Measurements from ENCODE around the gene GATAD2B.

GATAD2B gene

DNA sequence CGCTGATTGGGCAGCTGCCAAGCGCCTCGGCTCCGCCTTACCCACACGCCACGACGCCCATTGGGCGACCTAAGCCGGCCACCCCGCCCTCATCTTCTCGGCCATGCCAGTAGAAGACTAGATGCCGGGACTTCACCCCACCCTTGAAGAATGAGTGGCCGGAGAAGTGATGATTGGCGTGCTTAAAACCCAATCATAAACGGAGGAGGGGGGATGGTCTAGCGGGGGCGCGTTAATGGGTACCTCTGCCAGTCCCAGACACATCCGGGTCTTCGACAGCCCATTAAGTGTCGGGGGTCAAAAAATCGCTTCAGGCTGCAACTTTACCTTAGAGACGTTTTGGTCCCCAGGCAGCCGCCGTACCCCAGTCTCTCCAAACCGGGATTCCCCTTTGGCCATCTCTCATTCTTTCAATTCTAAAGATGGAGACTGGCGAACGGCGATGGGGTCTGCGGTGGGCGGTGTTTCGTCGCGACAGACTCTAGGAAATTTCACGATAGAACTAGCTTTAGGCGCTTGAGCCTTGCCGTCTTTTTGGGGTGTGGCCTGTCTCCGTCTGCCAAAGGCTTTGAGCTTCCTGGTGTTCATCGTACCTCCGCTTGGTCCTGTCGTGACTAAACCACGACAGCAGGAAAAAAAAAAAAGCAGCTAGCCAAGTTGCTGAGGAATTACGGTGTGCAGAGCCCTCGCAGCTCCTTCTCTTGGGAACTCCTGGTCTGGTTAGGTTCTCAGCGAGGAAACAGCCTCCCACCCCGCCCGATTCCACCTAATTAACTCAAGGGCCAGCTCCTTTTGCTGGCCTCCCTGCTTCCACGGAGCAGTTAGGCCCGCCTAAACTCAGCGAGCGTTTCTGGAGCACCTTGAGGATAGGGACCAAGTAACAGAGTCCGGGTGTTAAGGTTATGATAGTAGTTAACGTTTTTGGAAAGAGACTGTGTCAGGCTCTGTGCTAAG, at the start of gene GATAD2B:
Gene GATAD2B, minus strand, starts transcription at position 1 of the 954 bp plus-strand sequence. CDS start 94,625 bp downstream, outside the sequence.
- peak; percentile 89 to 99 for DNase-seq (ENCODE audit: low read depth in 2 of 2)

- no peak for DNase-seq (ENCODE audit: low read depth in 2 of 2)
These were observed 47.6 kb upstream of the GATAD2B start for GRCh38 chr1:153970346-153970745.

- no peak for DNase-seq (ENCODE audit: low read depth in 2 of 2)
These were observed 46.2 kb upstream of the GATAD2B start for GRCh38 chr1:153968972-153969371.

- DNase-seq (ENCODE audit: low read depth in 2 of 2) = no peak
These were observed 45.6 kb upstream of the GATAD2B start for GRCh38 chr1:153968408-153968807.

DNA sequence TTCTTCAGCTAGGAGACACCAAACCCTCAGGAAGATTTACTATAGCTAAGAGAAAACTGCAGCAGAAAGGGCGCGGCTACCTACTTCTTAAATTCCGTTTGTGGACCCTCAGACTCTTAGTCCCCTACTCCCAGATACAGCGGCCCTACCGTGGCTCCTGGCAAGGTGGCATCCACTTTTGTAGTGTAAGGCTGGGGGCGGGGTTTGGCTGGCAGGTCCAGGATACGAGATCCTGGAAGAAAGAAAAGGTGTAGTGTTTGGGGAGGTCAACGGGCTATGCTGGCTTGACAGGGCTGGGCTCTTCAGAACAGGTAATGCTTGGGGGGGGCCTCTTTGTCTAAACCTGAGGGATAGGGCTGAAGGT, 45.2 kb upstream of the GATAD2B start:
- no peak for DNase-seq (ENCODE audit: low read depth in 2 of 2)

- peak in 1 of 2 donors; percentile 60 for DNase-seq (ENCODE audit: low read depth in 2 of 2)
These were observed 44.6 kb upstream of the GATAD2B start, which contains the start of gene CREB3L4 for GRCh38 chr1:153967107-153967999. Gene CREB3L4, plus strand, starts transcription at chr1:153967902. Its CDS starts 624 bp downstream, at chr1:153968526.

DNA sequence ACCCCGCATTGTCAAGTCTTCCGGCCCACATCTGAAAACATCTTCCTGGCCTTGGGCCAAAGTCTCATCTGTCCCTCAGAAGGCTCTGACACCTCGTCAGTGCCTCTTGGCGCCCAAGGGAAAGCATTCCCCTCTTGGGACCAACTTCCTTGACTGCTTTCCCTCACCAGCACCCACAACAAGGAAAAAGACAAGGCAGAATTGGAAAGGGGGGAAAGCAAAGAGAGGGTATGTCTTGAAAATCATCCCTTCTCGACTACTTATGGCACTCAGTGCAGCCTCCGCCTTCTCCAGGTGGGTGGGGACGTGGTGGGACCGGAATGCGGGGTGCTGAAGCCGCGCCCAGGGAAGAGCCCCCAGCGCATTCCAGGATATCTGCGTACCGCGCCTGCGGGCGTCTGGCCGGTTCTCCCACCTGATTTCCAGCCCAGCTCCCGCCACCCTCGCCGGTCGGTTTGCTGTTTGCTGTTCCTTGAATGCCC, 41.1 kb upstream of the GATAD2B start:
- DNase-seq (ENCODE audit: low read depth in 2 of 2) = no peak

DNA sequence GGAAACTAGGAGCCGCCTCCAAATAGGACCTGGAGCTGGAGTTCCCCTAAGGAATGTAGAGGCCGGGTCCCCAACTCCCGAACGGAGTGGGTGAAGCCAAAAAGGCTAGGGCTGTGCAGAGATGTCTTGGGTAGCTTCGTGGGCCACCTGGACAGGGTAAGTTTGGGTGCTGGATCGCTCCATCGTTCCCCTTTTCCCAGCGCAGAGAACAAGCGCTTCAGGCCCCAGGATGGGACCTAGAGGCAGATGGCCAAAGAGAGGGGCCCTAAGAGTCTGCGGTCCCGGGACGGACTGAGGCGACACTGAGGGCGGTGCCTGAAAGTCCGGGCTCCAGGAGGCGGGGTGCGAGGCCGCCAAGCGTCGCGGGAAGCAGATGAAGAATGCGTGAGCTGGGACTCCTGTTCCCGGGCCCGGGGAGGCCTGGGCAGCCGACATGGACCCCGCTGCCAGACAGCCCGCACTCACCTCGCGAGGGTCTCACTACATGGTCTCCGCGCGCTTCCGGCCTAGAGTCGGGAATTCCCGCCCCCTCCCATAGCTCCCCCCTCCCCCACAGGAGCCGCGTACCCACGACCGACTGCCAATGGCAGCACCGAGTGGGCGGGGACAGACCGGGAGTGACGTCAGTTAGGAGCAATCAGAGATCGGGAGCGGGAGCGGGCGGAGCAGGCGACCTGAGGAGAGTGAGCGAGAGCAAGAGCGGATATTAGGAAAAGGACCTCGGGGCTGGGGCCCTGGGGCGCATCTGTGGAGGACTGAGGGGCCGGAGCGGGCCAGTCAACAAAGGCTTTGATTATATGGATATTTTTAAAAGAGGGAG, 40.5 kb upstream of the GATAD2B start, which contains the start of gene SLC39A1:
Gene SLC39A1, minus strand, starts transcription at position 508 of the 820 bp plus-strand sequence. CDS start 822 bp downstream, outside the sequence.
- peak; percentile 80 to 91 for DNase-seq (ENCODE audit: low read depth in 2 of 2)

- DNase-seq (ENCODE audit: low read depth in 2 of 2) = no peak
These were observed 39.6 kb upstream of the GATAD2B start for GRCh38 chr1:153962088-153963029.

DNA sequence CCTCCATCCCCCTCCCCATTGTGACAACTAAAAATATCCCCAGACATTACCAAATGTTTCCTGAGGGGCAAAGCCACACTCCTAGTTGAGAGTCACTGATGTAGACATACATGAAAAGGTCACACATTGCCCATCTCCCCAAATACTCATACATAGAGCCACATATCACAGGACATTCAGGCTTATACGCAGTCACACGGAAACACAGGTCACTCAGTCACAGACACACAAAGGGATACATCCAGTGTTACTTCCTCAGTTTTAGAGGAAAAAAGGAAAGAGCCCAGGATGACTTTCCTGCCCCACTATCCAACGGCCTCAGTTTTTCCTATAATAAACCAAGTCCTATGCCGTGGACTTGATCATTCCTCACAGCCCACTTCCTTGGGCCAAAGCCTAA, 38.6 kb upstream of the GATAD2B start:
- no peak for DNase-seq (ENCODE audit: low read depth in 2 of 2)

DNA sequence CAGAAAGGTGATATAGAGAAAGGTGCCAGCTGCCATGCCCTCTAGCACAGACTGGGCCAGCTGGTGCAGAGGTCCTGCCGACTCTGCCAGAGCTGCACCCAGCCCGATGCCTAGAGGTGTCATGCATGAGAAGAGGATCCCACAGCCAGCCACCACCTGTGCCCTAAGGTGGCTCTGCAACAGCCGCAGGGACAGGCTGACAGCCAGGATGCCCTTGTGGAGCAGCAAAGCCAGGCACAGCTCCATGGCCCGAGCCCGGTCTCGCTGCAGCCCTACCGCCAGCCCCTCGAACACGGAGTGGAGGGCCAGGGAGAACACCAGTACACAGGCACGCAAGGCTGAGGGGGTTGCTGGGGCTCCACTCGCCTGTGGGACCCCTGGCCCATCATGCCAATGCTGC, 37.4 kb upstream of the GATAD2B start:
- no peak for DNase-seq (ENCODE audit: low read depth in 2 of 2)

GRCh38 chr1:153959454-153959853, 36.7 kb upstream of the GATAD2B start:
- DNase-seq (ENCODE audit: low read depth in 2 of 2) = no peak

- no peak for DNase-seq (ENCODE audit: low read depth in 2 of 2)
These were observed 36.1 kb upstream of the GATAD2B start for GRCh38 chr1:153958961-153959260.

GRCh38 chr1:153958111-153958960, 35.6 kb upstream of the GATAD2B start, which contains the start of gene CRTC2:
Gene CRTC2, minus strand, starts transcription at chr1:153958612. Its CDS starts 115 bp downstream, at chr1:153958497.
- DNase-seq (ENCODE audit: low read depth in 2 of 2) = peak; percentile 87 to 88

- DNase-seq (ENCODE audit: low read depth in 2 of 2) = no peak
These were observed 35.0 kb upstream of the GATAD2B start for GRCh38 chr1:153957744-153958110.

DNA sequence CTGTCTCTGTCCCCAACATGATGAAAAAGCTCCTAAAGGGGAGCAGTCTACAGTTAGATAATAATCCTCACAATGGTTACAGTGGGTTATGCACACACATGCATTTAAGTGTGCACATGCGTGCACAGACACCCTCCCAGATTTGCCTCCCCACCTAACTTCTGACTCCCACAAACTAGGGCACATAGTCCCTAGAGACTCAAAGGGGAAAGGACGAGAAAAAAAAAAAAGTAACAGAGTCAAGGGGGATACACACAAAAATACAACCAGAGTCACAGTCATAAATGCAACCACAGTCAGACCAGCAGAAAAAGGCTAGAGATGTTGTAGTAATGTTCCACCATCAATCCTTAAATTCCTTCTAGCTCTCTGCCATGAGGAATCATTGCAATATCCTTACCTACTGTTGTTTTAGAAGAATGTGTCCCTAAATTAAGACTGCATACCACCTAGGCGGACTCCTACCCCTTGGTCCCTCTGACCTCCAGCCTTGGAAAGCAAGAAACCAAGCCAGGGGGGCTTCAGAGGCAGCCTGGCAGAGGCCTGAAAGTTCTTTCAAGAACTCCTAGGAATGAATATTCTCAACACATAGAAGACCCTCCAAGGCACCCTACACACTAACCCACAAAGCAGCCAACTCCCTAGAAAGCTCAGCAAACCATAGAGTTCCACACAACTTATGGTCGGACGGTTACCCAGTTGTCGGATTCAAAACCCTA, 34.4 kb upstream of the GATAD2B start:
- no peak for DNase-seq (ENCODE audit: low read depth in 2 of 2)

- DNase-seq (ENCODE audit: low read depth in 2 of 2) = no peak
These were observed 32.1 kb upstream of the GATAD2B start for GRCh38 chr1:153954826-153955225.

DNA sequence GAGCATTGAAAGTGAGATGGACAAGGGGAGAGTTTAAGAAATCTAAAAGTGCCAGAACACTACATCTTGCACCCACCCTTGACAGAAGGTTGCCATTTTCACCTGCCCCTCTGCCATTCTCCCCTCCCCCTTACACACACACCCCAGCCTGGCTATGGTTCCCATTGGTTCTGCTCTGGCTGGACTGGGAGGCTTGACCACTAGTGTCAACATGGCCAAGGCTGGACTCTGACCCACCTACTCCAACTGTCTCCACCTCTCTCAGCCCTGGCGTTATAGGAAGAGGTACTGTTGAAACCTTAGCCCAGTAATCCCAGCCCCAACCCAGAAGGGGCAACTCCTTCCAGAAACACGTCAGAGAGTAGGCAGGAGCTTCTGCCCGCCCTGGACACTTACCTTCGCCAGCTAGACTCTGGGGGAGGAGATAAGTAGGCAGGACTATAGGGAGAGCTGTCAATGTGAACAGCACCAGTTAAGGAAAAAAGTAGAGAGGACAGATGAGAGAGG, 31.1 kb upstream of the GATAD2B start:
- no peak for DNase-seq (ENCODE audit: low read depth in 2 of 2)
